ENCODE measurements around the gene OR1L8. TPM values are rescaled to one million over a fixed set of nuclear protein-coding genes. Genes with fewer than 3 reads are reported as not detected.
"Not testable (repeated sequence)": the region's sequence is repeated elsewhere in the genome, so short reads cannot be mapped to it uniquely, and the experiment has no call there.

Gene OR1L8, protein sequence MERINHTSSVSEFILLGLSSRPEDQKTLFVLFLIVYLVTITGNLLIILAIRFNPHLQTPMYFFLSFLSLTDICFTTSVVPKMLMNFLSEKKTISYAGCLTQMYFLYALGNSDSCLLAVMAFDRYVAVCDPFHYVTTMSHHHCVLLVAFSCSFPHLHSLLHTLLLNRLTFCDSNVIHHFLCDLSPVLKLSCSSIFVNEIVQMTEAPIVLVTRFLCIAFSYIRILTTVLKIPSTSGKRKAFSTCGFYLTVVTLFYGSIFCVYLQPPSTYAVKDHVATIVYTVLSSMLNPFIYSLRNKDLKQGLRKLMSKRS
- not detected for total RNA-seq (2021; fragmentation: NEBNext Ultra II Directional; extraction: Animal tissue kit (Norgen Biotek cat#: 25700))
- long read RNA-seq: 0 reads

DNA sequence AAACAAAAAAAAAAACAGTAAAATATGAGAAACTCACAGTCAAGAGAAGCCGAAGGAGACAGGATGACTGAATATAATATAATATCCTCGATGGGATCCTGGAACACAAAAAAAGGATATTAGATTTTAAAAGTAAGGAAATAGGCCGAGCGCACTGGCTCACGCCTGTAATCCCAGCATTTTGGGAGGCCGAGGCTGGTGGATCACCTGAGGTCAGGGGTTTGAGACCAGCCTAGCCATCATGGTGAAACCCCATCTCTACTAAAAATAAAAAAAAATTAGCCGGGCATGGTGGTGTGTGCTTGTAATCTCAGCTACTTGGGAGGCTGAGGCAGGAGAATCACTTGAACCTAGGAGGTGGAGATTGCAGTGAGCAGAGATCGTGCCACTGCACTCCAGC is at the start of gene OR1L8:
Gene OR1L8, minus strand, starts transcription at position 101 of the 400 bp plus-strand sequence. CDS start 14,907 bp downstream, outside the sequence.
- not testable (repeated sequence) for H3K27me3 Mint-ChIP-seq (ENCODE audit: insufficient read depth); H3K9me3 Mint-ChIP-seq; H3K36me3 Mint-ChIP-seq (ENCODE audit: low read depth); DNase-seq; H3K27ac Mint-ChIP-seq; H3K4me1 Mint-ChIP-seq (ENCODE audit: low read depth); H3K4me3 Mint-ChIP-seq

DNA sequence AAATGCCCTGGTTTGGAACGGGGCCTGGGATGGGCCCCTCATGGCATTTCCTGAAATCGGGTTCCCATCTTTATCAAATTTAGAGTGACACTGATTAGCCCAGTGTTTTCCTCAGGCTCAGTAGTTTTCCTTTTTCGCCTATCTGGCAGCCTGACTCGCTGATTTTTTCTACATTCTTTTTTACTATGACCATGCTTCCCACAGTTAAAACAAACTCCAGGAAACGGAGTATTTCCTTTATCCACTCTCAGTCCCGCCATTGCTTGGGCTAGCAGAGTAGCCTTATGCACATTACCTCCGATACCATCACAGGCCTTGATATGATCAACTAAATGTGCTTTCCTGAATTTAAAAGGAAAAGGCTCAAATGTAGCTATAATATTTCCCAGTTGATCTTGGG is 36.8 kb upstream of the OR1L8 start:
- H3K36me3 Mint-ChIP-seq (ENCODE audit: low read depth): no peaks in the 10 kb centered on the region
- peaks cover 3% of the 10 kb centered on the region; the same call in 1 of the 2 replicates for H3K9me3 Mint-ChIP-seq
- no peak overlapping the region for H3K27ac Mint-ChIP-seq
- no peaks in the 10 kb centered on the region for H3K4me1 Mint-ChIP-seq (ENCODE audit: low read depth)
- peaks cover 4% of the 10 kb centered on the region for H3K27me3 Mint-ChIP-seq (ENCODE audit: insufficient read depth)
- TF ChIP-seq, protein P1, sequence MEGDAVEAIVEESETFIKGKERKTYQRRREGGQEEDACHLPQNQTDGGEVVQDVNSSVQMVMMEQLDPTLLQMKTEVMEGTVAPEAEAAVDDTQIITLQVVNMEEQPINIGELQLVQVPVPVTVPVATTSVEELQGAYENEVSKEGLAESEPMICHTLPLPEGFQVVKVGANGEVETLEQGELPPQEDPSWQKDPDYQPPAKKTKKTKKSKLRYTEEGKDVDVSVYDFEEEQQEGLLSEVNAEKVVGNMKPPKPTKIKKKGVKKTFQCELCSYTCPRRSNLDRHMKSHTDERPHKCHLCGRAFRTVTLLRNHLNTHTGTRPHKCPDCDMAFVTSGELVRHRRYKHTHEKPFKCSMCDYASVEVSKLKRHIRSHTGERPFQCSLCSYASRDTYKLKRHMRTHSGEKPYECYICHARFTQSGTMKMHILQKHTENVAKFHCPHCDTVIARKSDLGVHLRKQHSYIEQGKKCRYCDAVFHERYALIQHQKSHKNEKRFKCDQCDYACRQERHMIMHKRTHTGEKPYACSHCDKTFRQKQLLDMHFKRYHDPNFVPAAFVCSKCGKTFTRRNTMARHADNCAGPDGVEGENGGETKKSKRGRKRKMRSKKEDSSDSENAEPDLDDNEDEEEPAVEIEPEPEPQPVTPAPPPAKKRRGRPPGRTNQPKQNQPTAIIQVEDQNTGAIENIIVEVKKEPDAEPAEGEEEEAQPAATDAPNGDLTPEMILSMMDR (IDR thresholded peaks at IDR 0.05): no peak
- no peak overlapping the region for H3K4me3 Mint-ChIP-seq
- DNase-seq: no peak

DNA sequence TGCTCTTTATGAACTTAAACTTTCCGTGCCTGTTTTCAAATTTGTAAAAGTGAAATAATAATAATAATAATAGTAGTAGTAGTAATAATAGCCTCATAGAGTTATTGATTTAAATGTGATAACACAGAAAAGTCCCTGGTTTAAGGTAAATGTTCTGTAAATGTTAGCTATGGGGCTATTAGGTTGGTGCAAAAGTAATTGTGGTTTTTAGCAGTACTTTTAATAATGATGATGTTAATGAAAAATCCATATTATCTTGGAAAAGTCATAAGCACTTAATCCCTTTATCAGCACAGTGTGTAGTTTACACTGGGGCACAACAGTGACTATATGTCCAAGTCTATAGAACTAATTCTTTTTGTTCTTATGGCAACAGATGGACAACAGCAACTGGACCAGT is 31.2 kb upstream of the OR1L8 start, which contains the start of gene OR1Q1:
Gene OR1Q1, plus strand, starts transcription at position 377 of the 400 bp plus-strand sequence. Its CDS starts 0 bp downstream, at position 377.
- no peaks in the 10 kb centered on the region for H3K36me3 Mint-ChIP-seq (ENCODE audit: low read depth)
- H3K4me1 Mint-ChIP-seq (ENCODE audit: low read depth): no peaks in the 10 kb centered on the region
- no peak within 1 kb of the TSS for H3K27ac Mint-ChIP-seq
- peaks cover 3% of the 10 kb centered on the region; the same call in 1 of the 2 replicates for H3K9me3 Mint-ChIP-seq
- no peak within 1 kb of the TSS for H3K4me3 Mint-ChIP-seq
- TF ChIP-seq, protein P1 (IDR thresholded peaks at IDR 0.05): no peak
- no peaks in the 10 kb centered on the region for H3K27me3 Mint-ChIP-seq (ENCODE audit: insufficient read depth)
- DNase-seq: no peak

DNA sequence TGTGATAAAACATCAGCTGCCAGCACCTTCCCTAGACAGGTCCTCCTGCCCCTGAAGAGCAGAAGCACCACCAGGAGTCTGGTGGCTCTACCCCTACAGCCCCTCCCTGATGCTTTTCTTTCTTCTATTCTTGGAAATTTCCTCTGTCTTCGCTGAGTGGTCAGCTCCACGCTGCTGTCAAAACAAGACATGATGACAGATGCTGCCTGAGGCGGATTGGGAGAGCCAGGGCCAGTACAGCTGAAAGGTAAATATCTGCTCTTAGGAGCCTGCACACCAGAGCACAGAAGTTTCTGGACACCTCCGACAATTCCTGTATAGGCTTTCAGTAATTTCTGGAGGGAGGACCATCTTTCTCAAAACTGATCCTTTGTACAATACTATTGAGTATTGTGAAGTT is 26.6 kb upstream of the OR1L8 start:
- no peaks in the 10 kb centered on the region for H3K4me1 Mint-ChIP-seq (ENCODE audit: low read depth)
- H3K36me3 Mint-ChIP-seq (ENCODE audit: low read depth): no peaks in the 10 kb centered on the region
- H3K9me3 Mint-ChIP-seq: no peaks in the 10 kb centered on the region
- DNase-seq: no peak
- no peaks in the 10 kb centered on the region; the same call in none of the 2 replicates for H3K27me3 Mint-ChIP-seq (ENCODE audit: insufficient read depth)
- no peak overlapping the region for H3K4me3 Mint-ChIP-seq
- no peak overlapping the region for H3K27ac Mint-ChIP-seq
- TF ChIP-seq, protein P1 (IDR thresholded peaks at IDR 0.05): no peak

DNA sequence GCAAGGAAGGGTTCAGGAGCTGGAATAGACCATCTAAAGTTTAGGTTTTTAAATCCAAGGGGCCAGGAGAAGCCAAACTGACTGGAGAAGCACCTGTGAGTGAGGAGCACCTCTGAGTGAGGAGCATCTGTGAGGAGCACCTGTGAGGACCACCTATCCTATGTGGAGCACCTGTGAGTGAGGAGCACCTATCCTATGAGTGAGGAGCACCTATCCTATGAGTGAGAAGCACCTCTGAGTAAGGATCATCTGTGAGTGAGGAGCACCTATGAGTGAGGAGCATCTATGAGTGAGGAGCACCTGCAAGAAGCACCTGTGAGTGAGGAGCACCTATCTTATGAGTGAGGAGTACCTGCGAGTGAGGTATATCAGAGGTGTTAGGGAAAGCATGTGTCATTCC is 23.4 kb upstream of the OR1L8 start:
- no peak overlapping the region for H3K27ac Mint-ChIP-seq
- TF ChIP-seq, protein P1 (IDR thresholded peaks at IDR 0.05): no peak

DNA sequence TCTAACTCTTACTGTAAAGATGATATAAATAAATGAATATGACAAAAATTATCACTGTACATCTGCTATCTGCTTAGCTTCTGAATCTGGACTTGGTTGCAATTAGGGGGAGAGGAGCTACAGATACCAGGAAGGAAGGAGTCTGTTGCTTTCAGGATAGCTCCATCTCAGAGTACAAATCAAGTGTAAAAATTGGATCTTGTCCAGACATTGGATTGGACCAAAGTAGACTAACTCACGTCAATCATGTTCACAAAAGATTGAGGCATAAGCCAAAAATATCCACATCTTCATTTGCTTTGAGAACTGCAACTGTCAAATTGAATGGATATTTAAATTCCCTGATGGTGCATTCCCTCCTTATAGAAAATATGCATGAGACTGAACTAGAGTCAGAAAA is 22.5 kb upstream of the OR1L8 start:
- H3K27me3 Mint-ChIP-seq (ENCODE audit: insufficient read depth): no peaks in the 10 kb centered on the region; the same call in none of the 2 replicates
- TF ChIP-seq, protein P1 (IDR thresholded peaks at IDR 0.05): no peak
- H3K4me1 Mint-ChIP-seq (ENCODE audit: low read depth): no peaks in the 10 kb centered on the region
- no peaks in the 10 kb centered on the region; the same call in 1 of the 2 replicates for H3K9me3 Mint-ChIP-seq
- DNase-seq: no peak
- H3K27ac Mint-ChIP-seq: no peak overlapping the region
- H3K4me3 Mint-ChIP-seq: no peak overlapping the region
- H3K36me3 Mint-ChIP-seq (ENCODE audit: low read depth): no peaks in the 10 kb centered on the region

More for the DNA sequence above, 23.4 kb upstream of the OR1L8 start:
- Mint-ChIP-seq H3K9me3 (no peaks in the 10 kb centered on the region; the same call in 1 of the 2 replicates), H3K4me3 (no peak overlapping the region), H3K4me1 (ENCODE audit: low read depth) (no peaks in the 10 kb centered on the region), H3K27me3 (ENCODE audit: insufficient read depth) (no peaks in the 10 kb centered on the region; the same call in none of the 2 replicates), H3K36me3 (ENCODE audit: low read depth) (no peaks in the 10 kb centered on the region)
- DNase-seq: no peak

All from HFFc6 (cell line).